ENCODE data around the gene LMAN1L.

Gene LMAN1L

GRCh38 chr15:74808840-74809229 is 3.8 kb upstream of the LMAN1L start:
- POLR2A ChIA-PET = no interaction called here
- no peak for TF ChIP-seq CTCF (IDR thresholded peaks at IDR 0.05; ENCODE audit: insufficient read depth, low read length, missing control alignments)
- CTCF ChIA-PET = interaction anchor here (1.2 to 4.4 kb wide), 7 partner anchors 9 to 38 kb away, joined by 3 to 37 read pairs (median 8); partner anchors contain the start of gene CSK
- no peak for DNase-seq (ENCODE audit: low read depth, low spot score)
- no peak overlapping the region for H3K4me3 ChIP-seq (ENCODE audit: low read depth, low read length)

GRCh38 chr15:74809242-74809641 is 3.4 kb upstream of the LMAN1L start:
- DNase-seq (ENCODE audit: low read depth, low spot score) = no peak
- TF ChIP-seq CTCF (IDR thresholded peaks at IDR 0.05; ENCODE audit: insufficient read depth, low read length, missing control alignments) = no peak
- H3K4me3 ChIP-seq (ENCODE audit: low read depth, low read length) = no peak overlapping the region
- ChIA-PET POLR2A (no interaction called here), CTCF (interaction anchor here (0.8 to 4.4 kb wide), 8 partner anchors 9 to 140 kb away, joined by 3 to 37 read pairs (median 6); no protein-coding TSS in a partner anchor)

- POLR2A ChIA-PET = no interaction called here
- no peak for DNase-seq (ENCODE audit: low read depth, low spot score)
- CTCF ChIA-PET = interaction anchor here (0.8 to 4.4 kb wide), 12 partner anchors 10 to 175 kb away, joined by 3 to 37 read pairs (median 4); partner anchors contain the start of gene CSK
- TF ChIP-seq CTCF (IDR thresholded peaks at IDR 0.05; ENCODE audit: insufficient read depth, low read length, missing control alignments) = no peak
- no peak overlapping the region for H3K4me3 ChIP-seq (ENCODE audit: low read depth, low read length)
Observed at GRCh38 chr15:74809956-74810355, 2.7 kb upstream of the LMAN1L start.

GRCh38 chr15:74815121-74815934 is 2.7 kb downstream of the LMAN1L start:
- ChIA-PET CTCF (interaction anchor here (1.0 to 1.9 kb wide), 6 partner anchors 15 to 136 kb away, joined by 3 to 9 read pairs (median 3); partner anchors contain the start of gene CSK), POLR2A (no interaction called here)
- no peak for TF ChIP-seq CTCF (IDR thresholded peaks at IDR 0.05; ENCODE audit: insufficient read depth, low read length, missing control alignments)
- no peak overlapping the region for H3K4me3 ChIP-seq (ENCODE audit: low read depth, low read length)
- no peak for DNase-seq (ENCODE audit: low read depth, low spot score)

- no peak for TF ChIP-seq CTCF (IDR thresholded peaks at IDR 0.05; ENCODE audit: insufficient read depth, low read length, missing control alignments)
- ChIA-PET POLR2A (no interaction called here), CTCF (interaction anchor here (0.6 to 1.9 kb wide), 6 partner anchors 11 to 136 kb away, joined by 3 to 9 read pairs (median 3); partner anchors contain the start of gene CSK)
- no peak for DNase-seq (ENCODE audit: low read depth, low spot score)
- no peak overlapping the region for H3K4me3 ChIP-seq (ENCODE audit: low read depth, low read length)
Observed at GRCh38 chr15:74815961-74816360, 3.3 kb downstream of the LMAN1L start.

- no peak overlapping the region for H3K4me3 ChIP-seq (ENCODE audit: low read depth, low read length)
- DNase-seq (ENCODE audit: low read depth, low spot score) = no peak
- ChIA-PET CTCF (interaction anchor here (0.6 to 1.9 kb wide), 12 partner anchors 11 to 85 kb away, joined by 3 to 9 read pairs (median 4); partner anchors contain the start of genes CSK and MPI), POLR2A (no interaction called here)
- TF ChIP-seq CTCF (IDR thresholded peaks at IDR 0.05; ENCODE audit: insufficient read depth, low read length, missing control alignments) = no peak
Observed at GRCh38 chr15:74816624-74817369, 4.2 kb downstream of the LMAN1L start.
